Mucosa of descending colon (tissue), 3 donors: ENCODE measurements around the gene CMYA5. TPM values are rescaled to one million over a fixed set of nuclear protein-coding genes. Genes with fewer than 3 reads are reported as not detected.
"Not testable (repeated sequence)": the region's sequence is repeated elsewhere in the genome, so short reads cannot be mapped to it uniquely, and the experiment has no call there.

Source experiments
- ATAC-seq: fragments of 200-7000 bp; cut with Tn5 transposase; one replicate; pipeline ENCODE4 v1.9.1; 2020; ENCODE audit warnings: mild to moderate bottlenecking, moderate library complexity
- DNase-seq, 3 donors: peaks; one replicate each; pipeline ENCODE4 v3.0.0-alpha.2; 2020
- H3K36me3 ChIP-seq: fragments of 200-600 bp; one replicate; pipeline ENCODE4 v1.8.0; 2021; ENCODE audit warnings: low read depth, mild to moderate bottlenecking
- H3K4me1 ChIP-seq: fragments of 200-600 bp; one replicate; pipeline ENCODE4 v1.8.0; 2021; ENCODE audit warnings: low read depth, mild to moderate bottlenecking
- H3K4me3 ChIP-seq: fragments of 200-600 bp; one replicate; pipeline ENCODE4 v1.8.0; 2021; ENCODE audit warnings: mild to moderate bottlenecking
- H3K9me3 ChIP-seq: fragments of 200-600 bp; one replicate; pipeline ENCODE4 v1.8.0; 2021; ENCODE audit warnings: mild to moderate bottlenecking
- CTCF ChIP-seq: fragments of 200-600 bp; IDR thresholded peaks from one replicate; pipeline ENCODE4 v1.8.0; 2022; ENCODE audit warnings: antibody characterized with exemption, mild to moderate bottlenecking
- intact Hi-C, 2 donors: fragments of 100-400 bp; cut with DNase I in 1 of 2; cut with micrococcal nuclease in 1 of 2; formaldehyde crosslinking; loops; one replicate each; pipeline versions ENCODE4 v1.11.0 to v1.11.1; 2022; cut with DNase I, micrococcal nuclease
- total RNA-seq, 3 donors: library from RNA; stranded (reverse); fragmentation: NEBNext Ultra II Directional in 2 of 3; extraction: Animal tissue kit (Norgen Biotek cat#: 25700) in 2 of 3; gene quantifications; one replicate each; pipeline versions ENCODE4 v1.2.1 to v1.2.4, GENCODE V29; 2021 to 2023
- donor health status: DM: no; HTN: no; CAD: no; lungs with moderate emphysema.
- donor health status: DM: no; HTN: no; CAD: no.
- donor health status: DM: no; HTN: yes; CAD: no.

Gene CMYA5
- total RNA-seq, 3 donors from 2014 or later, result 0.55 to 3.3 (median 1.1) TPM

GRCh38 chr5:79774855-79775237 is 85.2 kb downstream of the CMYA5 start:
- Histone ChIP-seq H3K4me3 (no peak overlapping the region), H3K9me3 (no peaks in the 10 kb centered on the region), H3K36me3 (no peaks in the 10 kb centered on the region), H3K4me1 (no peaks in the 10 kb centered on the region)
- no peak for DNase-seq
- no peak for ATAC-seq
- no peak for TF ChIP-seq CTCF
- intact Hi-C loops, result no loop called here

GRCh38 chr5:79784741-79785140 is 95.1 kb downstream of the CMYA5 start:
- H3K4me1 ChIP-seq, ATAC-seq, H3K4me3 ChIP-seq, H3K36me3 ChIP-seq, intact Hi-C loops, H3K9me3 ChIP-seq: not testable (repeated sequence)
- DNase-seq, result peak in 1 of 3 donors; percentile 47

DNA sequence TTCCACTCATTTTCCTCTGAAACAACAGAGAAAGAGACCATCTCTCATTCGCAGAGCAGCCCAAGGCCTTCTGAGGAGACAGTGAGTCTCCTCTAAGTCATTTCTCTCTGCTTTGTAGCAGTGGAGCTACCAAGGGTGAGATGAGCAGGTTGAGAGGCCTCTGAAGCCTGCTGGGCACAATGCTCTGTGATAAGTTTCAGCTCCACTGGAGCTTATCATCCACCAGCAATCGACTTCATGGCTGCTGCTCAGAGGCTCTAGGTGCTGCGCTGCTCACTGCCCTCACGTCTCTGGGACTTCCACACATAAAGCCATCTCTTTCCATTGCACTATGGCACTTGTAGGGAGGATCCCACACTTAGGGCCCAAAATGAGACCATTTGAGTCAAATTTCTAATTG is 96.3 kb downstream of the CMYA5 start:
- no peaks in the 10 kb centered on the region for H3K36me3 ChIP-seq
- DNase-seq (no peak), ATAC-seq (no peak)
- no peaks in the 10 kb centered on the region for H3K4me1 ChIP-seq
- TF ChIP-seq CTCF, result no peak
- H3K4me3 ChIP-seq, result no peak overlapping the region
- no peaks in the 10 kb centered on the region for H3K9me3 ChIP-seq
- intact Hi-C loops, result no loop called here

- H3K4me1 ChIP-seq, result no peaks in the 10 kb centered on the region
- H3K4me3 ChIP-seq, result no peak overlapping the region
- no peaks in the 10 kb centered on the region for H3K36me3 ChIP-seq
- TF ChIP-seq CTCF, result no peak
- DNase-seq, result no peak
- intact Hi-C loops, result no loop called here
- H3K9me3 ChIP-seq, result no peaks in the 10 kb centered on the region
- ATAC-seq, result no peak
These were observed 97.8 kb downstream of the CMYA5 start for GRCh38 chr5:79787448-79787847.

DNA sequence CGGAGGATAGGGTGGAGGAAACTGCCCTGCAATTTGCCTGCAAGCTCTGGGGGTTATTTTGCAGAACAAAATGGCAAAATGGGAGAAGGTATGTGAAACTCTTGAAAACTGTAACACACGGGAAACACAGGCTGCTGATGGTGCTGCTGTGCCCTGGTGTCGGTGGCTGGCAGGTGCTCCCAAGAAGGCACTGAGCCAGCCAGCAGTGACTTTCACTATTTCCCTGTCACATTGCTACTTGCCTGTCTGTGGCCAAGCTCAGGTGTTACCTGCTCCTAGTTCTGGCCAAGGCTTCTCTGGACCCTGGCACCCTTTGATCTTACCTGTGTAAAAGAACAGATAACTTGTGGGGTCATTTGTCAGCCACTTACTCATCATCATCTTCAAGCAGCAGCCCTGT is 102.2 kb downstream of the CMYA5 start:
- Histone ChIP-seq H3K4me3 (no peak overlapping the region), H3K4me1 (no peaks in the 10 kb centered on the region), H3K36me3 (no peaks in the 10 kb centered on the region), H3K9me3 (no peaks in the 10 kb centered on the region)
- intact Hi-C loops, result no loop called here
- DNase-seq (no peak), ATAC-seq (no peak)
- no peak for TF ChIP-seq CTCF

DNA sequence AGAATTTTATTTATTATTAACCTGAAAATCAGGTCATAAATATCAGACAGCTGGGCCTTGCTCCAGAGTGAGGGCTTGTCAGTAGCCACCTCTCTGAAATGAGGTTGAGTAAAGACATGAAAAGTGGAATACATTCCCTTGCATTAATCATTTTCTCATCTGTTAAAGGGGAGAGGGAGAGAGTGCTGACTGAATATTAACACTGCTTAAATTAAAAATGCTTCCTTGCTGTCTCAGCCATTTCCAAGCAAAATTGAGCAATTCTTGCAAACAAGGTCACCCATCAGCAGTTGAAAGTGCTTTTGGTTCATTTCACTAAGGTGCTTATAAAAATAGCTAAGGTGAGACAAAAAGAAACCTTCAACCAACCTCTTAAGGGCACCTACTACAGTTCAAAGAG is 102.8 kb downstream of the CMYA5 start:
- DNase-seq (no peak), ATAC-seq (no peak)
- no peaks in the 10 kb centered on the region for H3K4me1 ChIP-seq
- no peaks in the 10 kb centered on the region for H3K9me3 ChIP-seq
- intact Hi-C loops, result no loop called here
- H3K4me3 ChIP-seq, result no peak overlapping the region
- no peak for TF ChIP-seq CTCF
- no peaks in the 10 kb centered on the region for H3K36me3 ChIP-seq
